ENCODE data around the gene NUP107.
"Not testable (repeated sequence)": the region's sequence is repeated elsewhere in the genome, so short reads cannot be mapped to it uniquely, and the experiment has no call there.

GRCh38 chr12:68676854-68677253 lies 9.9 kb upstream of the NUP107 start:
- TF ChIP-seq CTCF, POLR2A (IDR thresholded peaks at IDR 0.05): not testable (repeated sequence)
